Measurements from ENCODE around the gene GHRH. TPM values are rescaled to one million over a fixed set of nuclear protein-coding genes. Genes with fewer than 3 reads are reported as not detected.

Gene GHRH
- total RNA-seq, 1 donor from 2014 or later, result not detected

GRCh38 chr20:37218441-37218840 is 43.2 kb downstream of the GHRH start:
- Mint-ChIP-seq H3K27me3 (ENCODE audit: low read depth) (no peaks in the 10 kb centered on the region), H3K27ac (ENCODE audit: unreplicated experiment) (no peak overlapping the region), H3K9me3 (no peaks in the 10 kb centered on the region), H3K4me3 (no peak overlapping the region), H3K4me1 (peaks cover 21% of the 10 kb centered on the region), H3K36me3 (ENCODE audit: low read depth) (peaks cover 10% of the 10 kb centered on the region)
- TF ChIP-seq, protein P1, sequence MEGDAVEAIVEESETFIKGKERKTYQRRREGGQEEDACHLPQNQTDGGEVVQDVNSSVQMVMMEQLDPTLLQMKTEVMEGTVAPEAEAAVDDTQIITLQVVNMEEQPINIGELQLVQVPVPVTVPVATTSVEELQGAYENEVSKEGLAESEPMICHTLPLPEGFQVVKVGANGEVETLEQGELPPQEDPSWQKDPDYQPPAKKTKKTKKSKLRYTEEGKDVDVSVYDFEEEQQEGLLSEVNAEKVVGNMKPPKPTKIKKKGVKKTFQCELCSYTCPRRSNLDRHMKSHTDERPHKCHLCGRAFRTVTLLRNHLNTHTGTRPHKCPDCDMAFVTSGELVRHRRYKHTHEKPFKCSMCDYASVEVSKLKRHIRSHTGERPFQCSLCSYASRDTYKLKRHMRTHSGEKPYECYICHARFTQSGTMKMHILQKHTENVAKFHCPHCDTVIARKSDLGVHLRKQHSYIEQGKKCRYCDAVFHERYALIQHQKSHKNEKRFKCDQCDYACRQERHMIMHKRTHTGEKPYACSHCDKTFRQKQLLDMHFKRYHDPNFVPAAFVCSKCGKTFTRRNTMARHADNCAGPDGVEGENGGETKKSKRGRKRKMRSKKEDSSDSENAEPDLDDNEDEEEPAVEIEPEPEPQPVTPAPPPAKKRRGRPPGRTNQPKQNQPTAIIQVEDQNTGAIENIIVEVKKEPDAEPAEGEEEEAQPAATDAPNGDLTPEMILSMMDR (conservative IDR thresholded peaks at IDR 0.05), result no peak
- DNase-seq (ENCODE audit: low read depth, low spot score), result no peak

DNA sequence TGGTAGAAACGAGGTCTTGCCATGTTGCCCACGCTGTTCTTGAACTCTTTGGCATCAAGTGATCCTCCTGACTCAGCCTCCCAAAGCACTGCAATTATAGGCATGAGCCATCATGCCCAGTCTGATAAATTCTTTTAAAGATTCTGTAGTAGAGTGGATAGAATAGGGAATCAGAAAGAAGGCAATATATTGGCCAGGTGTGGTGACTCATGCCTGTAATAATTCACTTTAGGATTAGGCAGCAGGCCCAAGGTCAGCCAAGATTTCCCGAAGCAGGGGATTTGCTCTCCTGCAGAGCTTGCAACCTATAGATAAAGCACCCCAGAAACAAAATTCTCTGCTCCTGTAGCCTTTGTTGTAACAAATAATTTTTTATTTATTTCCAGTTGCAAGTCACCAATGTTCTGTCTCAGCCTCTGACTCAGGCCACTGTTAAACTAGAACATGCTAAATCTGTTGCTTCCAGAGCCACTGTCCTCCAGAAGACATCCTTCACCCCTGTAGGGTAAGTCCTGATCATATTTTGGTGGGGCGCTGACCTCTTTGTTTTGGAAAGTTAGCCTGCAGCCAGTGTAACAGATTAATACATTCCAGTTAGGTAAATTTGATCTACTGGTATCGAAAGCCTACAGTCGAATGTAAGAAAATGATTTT is 51.8 kb downstream of the GHRH start:
- Mint-ChIP-seq H3K9me3 (no peaks in the 10 kb centered on the region), H3K27me3 (ENCODE audit: low read depth) (no peaks in the 10 kb centered on the region), H3K36me3 (ENCODE audit: low read depth) (peaks cover 20% of the 10 kb centered on the region), H3K27ac (ENCODE audit: unreplicated experiment) (no peak overlapping the region), H3K4me3 (no peak overlapping the region), H3K4me1 (peaks cover 12% of the 10 kb centered on the region)
- TF ChIP-seq, protein P1 (conservative IDR thresholded peaks at IDR 0.05), result no peak
- DNase-seq (ENCODE audit: low read depth, low spot score), result no peak

GRCh38 chr20:37209193-37209592 is 52.4 kb downstream of the GHRH start:
- TF ChIP-seq, protein P1 (conservative IDR thresholded peaks at IDR 0.05), result no peak
- H3K36me3 Mint-ChIP-seq (ENCODE audit: low read depth), result peaks cover 20% of the 10 kb centered on the region
- no peaks in the 10 kb centered on the region for H3K27me3 Mint-ChIP-seq (ENCODE audit: low read depth)
- peaks cover 18% of the 10 kb centered on the region for H3K4me1 Mint-ChIP-seq
- H3K9me3 Mint-ChIP-seq, result no peaks in the 10 kb centered on the region
- no peak overlapping the region for H3K27ac Mint-ChIP-seq (ENCODE audit: unreplicated experiment)
- no peak overlapping the region for H3K4me3 Mint-ChIP-seq
- DNase-seq (ENCODE audit: low read depth, low spot score), result no peak

- peaks cover 17% of the 10 kb centered on the region for H3K36me3 Mint-ChIP-seq (ENCODE audit: low read depth)
- peaks cover 28% of the 10 kb centered on the region for H3K4me1 Mint-ChIP-seq
- TF ChIP-seq, protein P1 (conservative IDR thresholded peaks at IDR 0.05), result no peak
- no peaks in the 10 kb centered on the region for H3K9me3 Mint-ChIP-seq
- no peak overlapping the region for H3K4me3 Mint-ChIP-seq
- no peak for DNase-seq (ENCODE audit: low read depth, low spot score)
- no peak overlapping the region for H3K27ac Mint-ChIP-seq (ENCODE audit: unreplicated experiment)
- H3K27me3 Mint-ChIP-seq (ENCODE audit: low read depth), result no peaks in the 10 kb centered on the region
Measured at GRCh38 chr20:37207171-37207570, 54.4 kb downstream of the GHRH start.

- TF ChIP-seq, protein P1 (conservative IDR thresholded peaks at IDR 0.05), result no peak
- no peak for DNase-seq (ENCODE audit: low read depth, low spot score)
- Mint-ChIP-seq H3K9me3 (no peaks in the 10 kb centered on the region), H3K36me3 (ENCODE audit: low read depth) (peaks cover 15% of the 10 kb centered on the region), H3K4me1 (peaks cover 32% of the 10 kb centered on the region), H3K27me3 (ENCODE audit: low read depth) (no peaks in the 10 kb centered on the region), H3K27ac (ENCODE audit: unreplicated experiment) (no peak overlapping the region), H3K4me3 (no peak overlapping the region)
Measured at GRCh38 chr20:37205794-37206193, 55.8 kb downstream of the GHRH start.

Data from neural crest cell (in vitro differentiated cells).